GM21723 (cell line): ENCODE measurements around the gene APBA1.

Experiments
- ATAC-seq: cut with Tn5 transposase; IDR thresholded peaks from one replicate; pipeline ENCODE4 v1.9.1; 2021; ENCODE audit warnings: mild to moderate bottlenecking, moderate library complexity; ENCODE audit not compliant: unreplicated experiment

Gene APBA1

DNA sequence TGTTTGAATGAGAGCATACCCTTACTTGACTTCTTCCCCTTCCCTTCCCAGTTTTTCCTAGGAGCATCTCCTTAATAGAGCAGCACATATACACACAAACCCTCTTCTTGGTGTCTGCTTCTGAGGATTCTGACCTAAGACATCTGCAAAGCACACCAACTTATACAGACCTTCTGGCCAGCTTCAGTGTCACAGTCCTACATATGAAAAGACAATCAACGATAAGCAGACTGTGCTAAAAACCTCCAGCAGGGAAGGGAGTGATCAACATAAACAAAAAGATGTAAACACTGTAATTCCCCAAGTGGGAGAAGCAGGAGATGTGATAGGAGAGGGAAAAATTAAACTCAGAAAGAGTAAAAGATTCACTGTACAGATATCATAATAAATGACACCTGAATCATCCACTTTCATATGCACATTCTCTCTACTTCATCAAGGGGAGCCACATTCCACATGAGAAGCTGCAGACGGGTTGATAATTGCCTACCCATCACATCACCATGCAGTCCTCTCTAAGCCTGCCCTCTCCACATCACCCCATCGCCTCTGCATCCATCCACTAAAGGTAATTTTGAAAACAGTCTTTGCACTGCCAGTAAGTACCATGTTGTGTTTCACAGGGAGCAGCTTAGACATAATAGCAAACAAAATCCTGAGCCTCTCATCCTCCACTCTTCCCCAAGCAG is 13.0 kb downstream of the APBA1 start:
- ATAC-seq: no peak

DNA sequence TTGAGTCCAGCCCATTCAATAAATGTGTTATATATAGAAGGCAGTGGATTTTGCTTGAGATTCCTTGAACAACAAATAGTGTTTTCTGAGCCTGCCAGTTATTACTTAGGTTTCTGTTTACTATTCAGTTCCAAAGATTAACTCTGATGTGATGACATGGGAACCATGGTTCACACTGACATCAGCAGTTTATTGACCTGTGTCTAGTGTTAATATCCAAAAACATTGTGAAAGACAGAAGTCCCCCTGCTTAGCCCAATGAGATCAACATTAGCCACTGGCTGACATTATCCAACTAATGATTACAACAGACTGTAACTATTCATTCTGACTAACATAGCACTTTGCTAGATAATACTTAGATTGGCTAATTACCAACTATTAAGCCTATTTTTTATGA is 14.9 kb downstream of the APBA1 start:
- ATAC-seq: no peak

DNA sequence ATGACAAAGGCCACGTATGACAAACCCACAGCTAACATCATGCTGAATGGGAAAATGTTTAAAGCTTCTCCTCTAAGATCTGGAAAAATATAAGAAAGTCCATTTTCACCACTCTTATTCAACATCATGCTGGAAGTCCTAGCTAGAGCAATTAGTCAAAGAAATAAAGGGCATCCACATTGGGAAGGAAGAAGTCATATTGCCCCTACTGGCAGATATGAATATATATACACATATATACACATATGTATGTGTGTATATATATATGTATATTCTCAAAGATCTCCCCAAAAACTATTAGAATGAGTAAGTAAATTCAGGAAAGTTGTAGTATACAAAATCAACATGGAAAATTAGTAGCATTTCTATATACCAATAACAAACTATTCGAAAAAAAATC is 17.1 kb downstream of the APBA1 start:
- ATAC-seq: no peak

DNA sequence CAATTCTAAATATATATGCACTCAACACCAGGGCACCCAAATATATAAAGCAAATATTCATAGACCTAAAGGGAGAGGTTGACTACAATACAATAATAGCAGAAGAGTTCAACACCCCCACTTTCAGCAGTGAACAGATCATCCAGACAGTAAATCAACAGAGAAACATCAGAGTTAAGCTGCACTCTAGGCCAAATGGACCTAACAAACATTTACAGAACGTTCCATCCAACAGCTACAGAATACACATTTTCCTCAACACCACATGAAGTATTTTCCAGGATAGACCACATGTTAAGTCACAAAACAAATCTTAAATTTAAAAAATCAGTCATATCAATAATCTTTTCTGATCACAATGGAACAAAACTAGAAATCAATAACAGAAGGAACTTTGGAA is 18.9 kb downstream of the APBA1 start:
- ATAC-seq: no peak

DNA sequence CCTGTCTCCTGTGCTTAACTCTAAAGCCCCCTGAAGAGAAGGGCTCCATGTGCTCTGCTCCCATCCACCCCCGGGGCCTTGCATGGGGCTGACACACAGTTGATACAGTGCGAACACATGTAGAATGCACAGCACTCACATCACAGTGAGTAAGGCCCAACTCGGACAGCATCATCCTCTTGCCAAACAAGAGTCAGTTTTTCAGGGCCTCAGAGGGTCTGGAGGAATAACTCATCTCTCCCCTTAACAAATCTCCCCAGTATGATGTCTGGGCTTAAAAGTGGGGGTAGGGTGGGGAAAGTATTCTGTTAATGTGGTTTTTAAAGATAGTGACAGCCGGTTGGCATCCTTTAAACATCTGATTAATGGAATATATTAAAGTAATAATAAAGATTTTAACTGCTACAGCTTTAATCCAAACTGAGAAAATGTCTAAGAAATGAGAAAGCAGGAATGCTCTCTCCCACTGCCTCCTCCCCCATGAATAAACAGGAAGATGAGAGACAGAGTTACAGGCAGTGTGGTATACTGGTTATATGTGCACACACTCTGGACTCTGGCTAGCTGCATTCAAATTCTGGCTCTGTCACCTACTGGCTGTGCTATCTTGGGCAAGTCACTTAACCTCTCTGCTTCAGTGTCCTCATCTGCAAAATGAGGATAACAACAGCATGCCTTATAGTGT is 22.5 kb downstream of the APBA1 start:
- no peak for ATAC-seq

DNA sequence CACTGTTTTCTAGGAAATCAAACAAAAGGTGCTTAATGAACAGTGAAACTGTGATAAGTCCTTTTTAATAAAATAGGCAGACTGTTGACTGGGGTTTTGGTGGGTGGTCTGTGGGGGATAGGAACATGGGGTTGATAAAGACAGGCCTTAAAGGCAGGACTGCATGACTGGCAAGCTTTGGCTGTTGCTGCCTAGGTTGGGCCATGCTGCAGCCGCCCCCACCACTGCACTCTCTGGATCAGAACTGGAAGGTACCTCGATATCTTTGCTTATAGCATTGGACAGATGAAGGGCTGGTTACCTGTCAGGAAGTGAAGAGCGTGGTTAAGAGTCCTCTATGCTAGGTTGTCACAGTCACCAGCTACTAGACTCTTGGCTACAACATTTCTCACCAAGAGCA is 24.4 kb downstream of the APBA1 start:
- ATAC-seq: no peak

DNA sequence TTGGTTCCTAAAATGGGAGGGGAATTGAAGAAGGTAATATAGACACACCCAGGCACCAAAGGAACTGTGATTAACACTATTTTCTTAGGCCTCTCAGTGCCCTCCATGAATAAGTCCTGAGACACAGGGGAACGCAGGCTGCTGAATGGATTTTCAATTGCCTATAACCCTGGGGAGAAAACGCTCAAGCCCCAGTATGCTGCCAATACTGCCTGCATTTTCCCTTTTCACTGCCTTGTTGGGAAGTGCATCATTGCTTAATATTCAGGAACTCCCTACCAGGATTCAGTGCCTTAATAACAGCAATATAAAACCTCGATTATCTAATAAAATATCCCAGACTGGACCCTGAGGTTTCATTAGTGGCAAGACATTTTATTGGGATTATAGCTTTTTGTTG is 25.4 kb downstream of the APBA1 start:
- no peak for ATAC-seq

DNA sequence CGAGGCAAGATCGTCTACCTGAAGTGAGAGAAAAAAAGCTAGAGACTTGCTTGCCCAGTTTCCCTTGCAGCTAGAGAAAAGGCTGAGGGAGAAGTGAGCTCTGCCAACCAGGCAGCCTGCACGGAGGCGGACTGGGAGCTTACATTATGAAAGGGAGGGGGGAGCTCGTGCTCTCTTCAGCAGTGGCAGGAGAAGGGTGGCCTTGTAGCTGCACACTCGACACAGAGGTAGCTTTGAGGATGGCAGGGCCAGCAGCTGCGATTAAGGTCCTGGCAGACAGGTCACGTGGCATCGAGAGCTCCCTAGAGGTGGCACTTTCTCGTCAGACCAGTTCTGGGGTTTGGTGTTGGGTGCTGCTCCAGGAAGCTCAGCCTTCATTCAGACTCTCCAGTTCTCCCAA is 26.7 kb downstream of the APBA1 start:
- no peak for ATAC-seq

DNA sequence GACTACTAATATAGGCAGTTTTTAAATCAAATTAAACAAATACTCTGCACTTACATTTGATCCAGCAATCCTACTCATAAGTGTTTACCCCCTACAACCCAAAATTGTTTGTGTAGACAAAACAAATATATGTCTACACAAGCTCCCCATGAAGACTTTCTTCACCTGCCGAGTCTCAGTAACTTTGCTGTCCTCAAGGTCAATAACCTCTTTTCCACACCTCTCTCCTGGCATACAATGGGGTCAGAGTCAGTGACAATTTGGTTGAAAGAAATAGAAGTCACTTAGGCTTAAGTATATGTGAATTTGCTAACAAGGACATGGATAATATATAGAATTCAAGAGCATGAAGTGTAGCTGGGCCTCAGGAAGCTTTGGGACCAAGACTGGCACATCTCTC is 29.1 kb downstream of the APBA1 start:
- no peak for ATAC-seq

DNA sequence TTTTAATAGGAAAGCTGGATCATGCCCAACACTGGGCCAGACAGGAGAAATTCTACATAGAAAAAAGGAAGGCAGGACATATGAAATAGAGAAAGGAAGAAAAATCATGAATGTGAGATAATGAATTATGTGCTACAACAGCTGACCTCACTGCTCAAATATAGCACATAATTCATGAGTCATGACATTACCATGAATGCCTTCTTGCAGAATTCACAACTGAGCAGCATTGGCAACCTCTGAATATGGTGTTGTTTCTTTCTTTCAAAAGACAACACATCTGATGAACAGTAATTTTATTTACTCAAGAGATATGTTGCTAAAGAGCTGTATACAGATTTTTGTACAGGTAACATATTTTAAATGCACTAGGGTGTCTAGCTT is 34.4 kb downstream of the APBA1 start:
- no peak for ATAC-seq

DNA sequence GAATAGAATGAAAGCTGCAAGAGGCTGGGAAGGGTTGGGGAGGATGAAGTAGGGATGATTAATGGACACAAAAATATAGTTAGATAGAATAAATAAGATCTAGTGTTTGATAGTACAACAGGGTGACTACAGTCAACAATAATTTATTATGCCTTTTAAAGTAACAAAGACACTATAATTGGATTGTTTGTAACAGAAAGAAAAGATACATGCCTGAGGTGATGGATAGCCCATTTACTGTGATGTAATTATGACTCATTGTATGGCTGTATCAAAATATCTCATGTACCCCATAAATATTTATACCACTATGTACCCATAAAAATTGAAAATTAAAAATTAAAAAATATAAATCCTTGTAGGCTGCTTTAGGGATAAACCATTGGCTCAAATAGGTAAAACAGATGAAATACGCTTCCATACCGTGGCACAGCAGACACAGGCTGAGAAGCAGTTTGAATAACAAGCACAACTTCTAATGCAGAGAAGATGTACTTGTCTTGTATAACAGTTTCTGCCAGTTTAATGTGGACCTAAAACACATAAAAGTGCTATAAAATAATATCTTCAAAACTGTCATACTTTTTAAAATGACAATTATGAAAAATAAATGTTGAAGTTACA is 34.9 kb downstream of the APBA1 start:
- no peak for ATAC-seq

DNA sequence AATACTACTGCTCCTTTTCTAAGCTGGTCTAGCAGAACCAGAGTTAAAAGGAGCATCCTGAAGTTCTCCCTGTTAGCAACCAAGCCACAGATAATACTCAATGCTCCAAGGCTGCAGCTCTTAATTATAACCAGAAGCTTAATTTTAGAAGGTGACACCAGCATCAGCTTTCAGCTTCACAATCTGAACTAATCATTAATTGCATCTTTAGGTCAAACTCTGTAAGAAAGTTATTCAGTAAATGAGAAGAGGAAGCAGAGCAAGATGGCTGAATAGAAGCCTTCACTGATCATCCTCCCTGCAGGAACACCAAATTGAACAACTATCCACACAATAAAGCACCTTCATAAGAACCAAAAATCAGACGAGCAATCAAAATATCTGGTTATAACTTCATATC is 38.5 kb downstream of the APBA1 start:
- ATAC-seq: no peak

DNA sequence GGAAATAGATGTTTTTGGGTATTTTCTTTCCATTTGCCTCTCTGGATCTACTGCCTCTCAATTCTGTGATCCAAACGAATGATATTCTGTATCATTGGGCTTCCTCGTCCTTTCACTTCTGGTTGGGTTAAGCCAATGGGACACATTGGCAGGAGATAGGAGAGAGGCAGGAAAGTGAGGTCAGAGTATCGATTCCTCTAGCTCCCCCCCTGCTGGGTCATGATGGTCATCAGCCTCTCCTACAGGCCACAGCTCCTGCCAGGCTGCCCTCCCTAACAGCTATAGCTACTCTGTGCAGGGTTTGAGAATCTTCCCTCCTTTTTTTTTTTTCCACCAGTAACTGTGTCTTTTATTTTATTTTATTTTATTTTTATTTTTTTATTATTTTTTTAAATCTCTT is 39.4 kb downstream of the APBA1 start:
- no peak for ATAC-seq

DNA sequence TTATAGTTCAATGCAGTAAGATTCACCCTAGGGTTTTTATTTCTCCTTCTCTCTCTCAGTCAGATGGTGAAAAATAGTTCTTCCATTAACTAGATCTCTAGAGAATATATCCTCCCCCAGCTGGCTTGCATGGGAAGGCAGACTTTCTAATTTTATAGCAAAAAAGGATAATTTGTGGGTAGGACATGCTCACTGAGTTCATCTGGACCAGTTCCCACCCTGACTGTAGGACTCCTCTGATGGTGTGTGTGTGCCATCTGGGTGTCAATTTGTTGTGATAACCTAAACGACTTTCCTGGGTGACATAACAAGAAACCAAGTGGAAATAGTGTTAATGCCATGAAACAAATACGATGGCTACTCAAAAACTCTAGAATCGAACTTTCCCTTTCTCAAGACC is 44.9 kb downstream of the APBA1 start:
- ATAC-seq: no peak

DNA sequence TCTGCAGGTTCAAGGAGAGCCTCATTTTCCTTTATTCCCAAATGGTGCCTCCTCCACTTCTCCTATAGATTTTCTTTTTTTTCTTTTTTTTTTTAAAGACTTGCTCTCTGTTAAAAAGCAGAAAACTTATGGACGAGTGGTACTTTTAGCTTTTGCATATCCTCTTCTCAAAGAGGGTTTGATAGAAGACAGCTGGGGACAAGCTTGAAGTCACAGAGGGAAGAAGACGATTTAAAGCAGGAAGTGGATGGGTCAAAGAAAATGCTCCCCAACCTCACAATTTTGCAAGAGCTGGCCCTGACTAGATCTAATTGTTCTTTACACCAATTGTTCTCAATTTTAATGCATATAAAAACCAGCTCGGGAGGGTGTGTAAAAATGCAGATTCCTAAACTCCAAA is 48.9 kb downstream of the APBA1 start:
- ATAC-seq: no peak

DNA sequence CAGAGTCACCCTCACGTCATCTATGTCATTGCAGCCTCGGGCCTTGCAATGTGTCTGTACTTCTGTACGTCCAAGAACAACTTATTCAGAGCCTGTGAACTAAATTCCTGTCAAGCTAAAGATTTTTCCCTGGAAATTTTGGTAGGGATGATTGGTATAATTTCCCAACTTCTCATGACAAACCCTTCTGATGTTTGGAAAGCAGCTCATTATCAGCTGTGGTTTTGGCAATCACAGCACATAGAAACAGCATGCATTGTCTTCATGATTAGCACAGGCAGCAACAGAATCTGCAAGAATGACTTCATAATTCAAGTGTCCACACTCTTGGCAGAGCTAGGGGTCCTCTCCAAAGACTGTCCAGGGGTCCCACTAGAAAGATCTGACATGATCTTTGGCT is 49.5 kb downstream of the APBA1 start:
- no peak for ATAC-seq

DNA sequence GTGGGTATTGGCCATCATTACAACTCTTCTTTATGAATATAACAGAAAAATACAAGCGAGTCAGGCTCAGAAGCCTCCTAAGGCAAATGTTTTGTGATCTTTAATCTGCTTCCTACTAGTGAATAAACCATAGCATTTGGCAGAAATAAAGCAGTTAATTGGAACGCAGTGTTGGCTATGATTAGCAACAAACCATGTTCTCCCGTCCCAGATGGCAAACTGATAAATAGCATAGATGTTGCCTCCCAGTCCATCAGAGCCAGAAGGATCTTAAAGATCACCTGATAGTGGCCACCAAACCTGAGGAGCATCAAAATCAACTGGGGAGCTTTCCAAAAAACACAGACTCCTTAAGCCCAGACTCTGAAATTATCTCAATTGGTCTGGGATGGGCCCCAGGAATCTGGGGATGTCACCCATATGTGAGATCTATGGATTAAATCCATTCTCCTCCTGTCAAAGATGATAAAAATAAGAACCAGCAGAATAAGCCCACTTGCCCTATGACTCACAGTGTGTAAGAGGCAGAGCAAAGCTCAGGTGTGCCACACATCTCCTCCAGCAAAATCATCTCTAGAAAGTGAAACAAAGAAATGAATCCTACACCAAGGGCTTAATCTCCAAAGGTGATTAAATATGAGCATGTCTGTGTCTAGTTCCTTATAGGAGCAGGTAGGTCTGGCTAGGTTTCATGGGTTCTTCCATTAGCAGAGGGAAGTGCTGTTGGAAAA is 50.3 kb downstream of the APBA1 start:
- ATAC-seq: no peak

DNA sequence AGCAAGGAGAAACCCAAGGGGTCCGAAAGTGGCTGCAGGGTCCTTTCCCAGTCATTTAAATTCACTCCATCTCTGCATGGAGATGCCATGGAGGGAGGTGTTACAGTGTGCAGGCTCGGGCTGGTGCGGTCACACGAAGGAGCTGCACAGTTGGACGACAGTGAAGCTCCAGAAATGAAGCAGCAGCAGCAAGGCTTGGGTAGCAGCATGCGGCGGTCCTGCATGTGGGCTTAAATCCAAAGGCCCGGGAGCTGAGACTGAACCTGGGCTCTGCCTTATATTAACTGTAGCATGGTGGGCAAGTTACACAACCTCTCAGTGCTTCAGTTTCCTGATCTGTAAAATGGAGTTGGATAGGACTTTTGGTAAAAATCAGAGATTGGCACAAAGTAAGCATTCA is 51.4 kb downstream of the APBA1 start:
- no peak for ATAC-seq

DNA sequence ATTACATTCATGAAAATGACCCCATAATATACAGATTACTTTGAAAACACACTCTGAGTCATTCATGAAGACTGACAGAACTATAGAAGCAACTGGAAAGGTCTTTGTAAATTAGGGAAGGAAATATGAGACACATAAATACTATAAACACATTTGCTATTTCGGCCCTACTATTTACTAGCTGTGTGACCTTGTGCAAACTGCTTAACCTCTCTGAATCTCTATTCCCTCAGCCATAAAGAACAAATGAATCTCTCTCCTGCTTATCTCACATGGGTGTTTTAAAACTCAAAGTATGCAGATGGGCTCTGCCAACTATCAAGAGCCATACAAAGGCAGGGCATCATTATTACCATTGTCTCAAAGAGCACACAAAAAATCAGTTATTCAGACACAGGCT is 52.9 kb downstream of the APBA1 start:
- ATAC-seq: no peak

DNA sequence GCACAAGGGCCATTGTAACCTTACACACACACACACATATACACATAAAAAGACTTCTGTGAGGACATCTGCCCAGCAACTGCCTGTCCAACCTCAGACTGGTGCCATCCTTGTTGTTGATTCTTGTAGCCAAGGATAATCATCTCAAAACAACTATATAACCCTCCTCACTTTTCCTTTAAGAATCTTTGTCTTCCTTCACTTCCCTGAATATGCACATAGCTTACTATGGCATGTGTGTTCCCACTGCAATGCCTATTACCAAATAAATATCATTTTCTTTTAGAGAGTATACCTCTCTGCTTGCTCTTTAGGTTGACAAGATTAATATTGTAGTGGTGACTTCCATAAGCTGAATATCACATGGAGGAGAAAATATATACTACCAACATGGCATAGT is 55.2 kb downstream of the APBA1 start:
- ATAC-seq: no peak

DNA sequence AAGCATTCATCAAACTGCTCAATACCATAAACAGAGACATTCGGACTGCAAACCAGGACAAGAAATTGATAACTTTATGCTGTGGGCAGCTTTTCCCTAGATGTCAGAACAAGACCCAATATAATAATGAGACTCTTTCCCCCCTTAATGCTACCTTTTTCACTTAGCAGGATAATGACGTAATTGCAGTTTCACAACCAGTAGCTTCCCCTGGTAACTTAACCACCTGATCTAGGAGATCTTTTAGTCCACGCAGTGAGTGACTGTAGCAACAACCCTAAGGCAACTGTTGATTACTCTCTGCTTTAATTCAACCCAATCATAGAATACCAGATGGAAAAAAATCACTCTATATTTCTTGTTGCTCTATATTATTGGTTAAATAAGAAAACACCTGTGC is 56.3 kb downstream of the APBA1 start:
- no peak for ATAC-seq

DNA sequence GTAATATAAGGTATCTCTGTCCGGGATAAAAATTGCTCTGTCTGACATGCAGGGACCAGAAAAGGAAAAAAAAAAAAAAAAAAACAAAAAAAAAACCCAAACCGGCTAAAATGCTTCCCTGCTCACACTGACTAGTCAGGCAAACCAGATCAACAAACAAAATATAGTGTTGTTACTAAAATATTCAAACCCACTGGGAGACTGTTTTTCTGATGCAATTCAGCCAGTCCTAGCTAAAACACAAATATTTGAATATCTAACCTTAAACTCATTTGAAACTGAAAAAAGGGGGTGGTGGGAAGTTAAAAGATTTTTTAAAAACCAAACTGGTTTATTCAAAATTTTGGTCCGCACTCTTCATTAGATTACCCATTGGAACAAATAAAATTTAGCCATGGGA is 61.0 kb downstream of the APBA1 start:
- no peak for ATAC-seq
